Activated CD8-positive, alpha-beta memory T cell treated with anti-CD3 and anti-CD28 coated beads, Interleukin-2, amount 10 ng/mL, durations not matched to agents 7 days and 5 days (primary cell): ENCODE measurements around the gene TMPRSS9. TPM values are rescaled to one million over a fixed set of nuclear protein-coding genes. Genes with fewer than 3 reads are reported as not detected.

Experiments used
- ATAC-seq: fragments of 150-1000 bp; cut with Tn5 transposase; one replicate; pipeline ENCODE4 v1.10.0; 2021; ENCODE audit warnings: moderate library complexity
- CTCF ChIA-PET: fragments of 350-600 bp; sonication (Branson Sonifier 250); formaldehyde crosslinking; loops from one replicate; lab custom pipeline; 2021; ENCODE audit warnings: antibody characterized with exemption; lab: Charles Lee
- DNase-seq: peaks from one replicate; pipeline ENCODE4 v3.0.0-alpha.2; 2020
- H3K27ac Mint-ChIP-seq: one replicate; pipeline ENCODE4 v1.8.0; 2021; ENCODE audit warnings: mild to moderate bottlenecking, mixed read lengths
- H3K27me3 Mint-ChIP-seq: one replicate; pipeline ENCODE4 v1.8.0; 2021; ENCODE audit warnings: mixed read lengths
- H3K36me3 Mint-ChIP-seq: one replicate; pipeline ENCODE4 v1.8.0; 2021; ENCODE audit warnings: mild to moderate bottlenecking, mixed read lengths
- H3K4me1 Mint-ChIP-seq: one replicate; pipeline ENCODE4 v1.8.0; 2021; ENCODE audit warnings: mixed read lengths
- H3K4me3 Mint-ChIP-seq: one replicate; pipeline ENCODE4 v1.8.0; 2021; ENCODE audit warnings: mild to moderate bottlenecking, moderate library complexity, mixed read lengths
- H3K9me3 Mint-ChIP-seq: one replicate; pipeline ENCODE4 v1.8.0; 2022; ENCODE audit warnings: low read depth, mixed read lengths
- total RNA-seq, 2 experiments: library from RNA; stranded (reverse); gene quantifications; one replicate each; pipeline ENCODE4 v1.2.3, GENCODE V29; 2021

Gene TMPRSS9
- total RNA-seq, 2 experiments from 2014 or later, result not detected

DNA sequence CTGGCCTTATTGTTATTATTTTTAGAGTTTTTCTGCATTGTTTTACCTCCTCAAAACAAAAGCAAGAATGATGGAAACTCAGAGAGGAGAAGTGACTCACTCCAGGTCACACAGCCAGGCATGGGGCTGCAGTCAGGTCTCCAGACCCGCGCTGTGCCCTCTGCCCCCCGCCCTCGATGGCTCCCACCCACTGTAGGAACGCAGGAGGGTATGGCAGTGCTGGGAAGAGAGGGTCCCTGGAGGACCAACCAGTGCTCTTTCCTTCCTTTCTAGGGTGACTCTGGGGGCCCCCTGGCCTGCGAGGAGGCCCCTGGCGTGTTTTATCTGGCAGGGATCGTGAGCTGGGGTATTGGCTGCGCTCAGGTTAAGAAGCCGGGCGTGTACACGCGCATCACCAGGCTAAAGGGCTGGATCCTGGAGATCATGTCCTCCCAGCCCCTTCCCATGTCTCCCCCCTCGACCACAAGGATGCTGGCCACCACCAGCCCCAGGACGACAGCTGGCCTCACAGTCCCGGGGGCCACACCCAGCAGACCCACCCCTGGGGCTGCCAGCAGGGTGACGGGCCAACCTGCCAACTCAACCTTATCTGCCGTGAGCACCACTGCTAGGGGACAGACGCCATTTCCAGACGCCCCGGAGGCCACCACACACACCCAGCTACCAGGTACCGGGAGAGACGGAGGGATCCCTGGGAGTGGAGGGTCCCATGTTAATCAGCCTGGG, 61.7 kb downstream of the TMPRSS9 start:
- ATAC-seq, result no peak
- CTCF ChIA-PET, result no interaction called here
- H3K27me3 Mint-ChIP-seq, result no peaks in the 10 kb centered on the region
- no peak for DNase-seq
- no peak overlapping the region for H3K4me3 Mint-ChIP-seq
- peaks cover 6% of the 10 kb centered on the region for H3K4me1 Mint-ChIP-seq
- no peak overlapping the region for H3K27ac Mint-ChIP-seq
- peaks cover 2% of the 10 kb centered on the region for H3K36me3 Mint-ChIP-seq
- no peaks in the 10 kb centered on the region for H3K9me3 Mint-ChIP-seq

DNA sequence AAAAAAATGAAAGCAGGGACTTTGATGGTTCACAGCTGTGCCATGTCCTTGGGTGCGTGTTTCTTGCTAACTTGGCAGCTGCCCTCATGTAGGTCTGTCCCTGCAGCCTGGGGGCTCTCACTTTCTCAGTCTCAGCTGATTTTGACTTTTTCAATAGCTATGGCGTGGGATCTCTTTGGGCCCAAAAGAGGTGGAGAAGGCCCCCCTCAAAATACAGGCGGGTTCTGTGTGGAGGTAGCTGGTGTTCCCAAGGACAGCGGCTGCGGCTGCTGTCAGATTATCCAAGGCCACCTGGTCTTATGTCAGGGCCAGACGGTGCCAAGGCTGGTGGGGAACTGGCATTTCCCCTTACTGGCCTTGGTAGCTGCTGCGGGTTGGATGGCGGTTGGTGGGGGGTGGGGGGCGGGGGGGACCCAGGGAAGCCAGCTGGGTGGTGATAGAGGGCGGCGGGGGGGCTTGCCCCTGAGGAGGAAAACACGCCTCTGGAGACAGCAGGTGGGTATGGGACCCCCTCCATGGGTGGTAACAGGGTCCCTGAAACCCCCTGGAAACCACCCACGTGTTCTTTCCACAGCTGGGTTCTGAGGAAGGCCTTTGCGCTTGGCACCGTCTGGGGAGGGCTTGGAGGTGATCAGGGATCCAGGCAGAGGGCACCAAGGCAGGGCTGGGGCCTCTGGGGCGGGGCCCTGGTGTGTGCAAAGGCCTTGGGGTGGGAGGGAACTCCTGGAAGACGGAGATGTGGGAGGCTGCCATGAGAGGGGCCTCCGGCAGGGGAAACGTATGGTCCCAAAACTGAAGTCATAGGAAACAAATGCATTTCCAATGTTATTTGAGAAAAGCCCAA, 63.2 kb downstream of the TMPRSS9 start:
- H3K9me3 Mint-ChIP-seq, result no peaks in the 10 kb centered on the region
- CTCF ChIA-PET, result no interaction called here

GRCh38 chr19:2423915-2424685, 64.0 kb downstream of the TMPRSS9 start:
- no peak for ATAC-seq
- H3K27ac Mint-ChIP-seq, result no peak overlapping the region
- H3K27me3 Mint-ChIP-seq, result no peaks in the 10 kb centered on the region
- H3K4me3 Mint-ChIP-seq, result no peak overlapping the region
- DNase-seq, result no peak
- H3K9me3 Mint-ChIP-seq, result no peaks in the 10 kb centered on the region
- CTCF ChIA-PET, result interaction anchor here (0.7 kb wide), 1 partner anchor 12 kb away, joined by 3 read pairs; no protein-coding TSS in a partner anchor
- peaks cover 12% of the 10 kb centered on the region for H3K4me1 Mint-ChIP-seq
- peaks cover 2% of the 10 kb centered on the region for H3K36me3 Mint-ChIP-seq

More for the DNA sequence above, 63.2 kb downstream of the TMPRSS9 start:
- H3K27ac Mint-ChIP-seq, result no peak overlapping the region
- H3K36me3 Mint-ChIP-seq, result peaks cover 2% of the 10 kb centered on the region
- ATAC-seq, result no peak
- H3K27me3 Mint-ChIP-seq, result no peaks in the 10 kb centered on the region
- no peak overlapping the region for H3K4me3 Mint-ChIP-seq
- H3K4me1 Mint-ChIP-seq, result peaks cover 12% of the 10 kb centered on the region
- DNase-seq, result no peak

- Mint-ChIP-seq H3K4me3 (no peak overlapping the region), H3K9me3 (no peaks in the 10 kb centered on the region), H3K27ac (no peak overlapping the region), H3K27me3 (no peaks in the 10 kb centered on the region), H3K4me1 (peaks cover 12% of the 10 kb centered on the region), H3K36me3 (peaks cover 5% of the 10 kb centered on the region)
- CTCF ChIA-PET, result interaction anchor here (0.7 kb wide), 1 partner anchor 13 kb away, joined by 3 read pairs; no protein-coding TSS in a partner anchor
- no peak for DNase-seq
- ATAC-seq, result no peak
Measured at GRCh38 chr19:2424686-2425621, 64.9 kb downstream of the TMPRSS9 start.

GRCh38 chr19:2425622-2426581, 65.8 kb downstream of the TMPRSS9 start:
- Mint-ChIP-seq H3K27me3 (no peaks in the 10 kb centered on the region), H3K4me3 (peak overlapping the region; percentile 85), H3K4me1 (peaks cover 12% of the 10 kb centered on the region), H3K36me3 (peaks cover 12% of the 10 kb centered on the region), H3K27ac (peak overlapping the region; percentile 89), H3K9me3 (no peaks in the 10 kb centered on the region)
- ATAC-seq (no peak), DNase-seq (no peak)
- CTCF ChIA-PET, result interaction anchor here (0.7 to 3.7 kb wide), 2 partner anchors 31 to 185 kb away, joined by 3 to 15 read pairs; partner anchors contain the start of gene LMNB2

- CTCF ChIA-PET, result interaction anchor here (0.7 to 3.7 kb wide), 6 partner anchors 27 to 194 kb away, joined by 3 to 15 read pairs (median 6); partner anchors contain the start of gene LMNB2
- DNase-seq (peak; percentile 65), ATAC-seq (peak; percentile 29)
- H3K27me3 Mint-ChIP-seq, result no peaks in the 10 kb centered on the region
- peak overlapping the region; percentile 89 for H3K27ac Mint-ChIP-seq
- peaks cover 12% of the 10 kb centered on the region for H3K4me1 Mint-ChIP-seq
- peaks cover 18% of the 10 kb centered on the region for H3K36me3 Mint-ChIP-seq
- H3K4me3 Mint-ChIP-seq, result peak overlapping the region; percentile 85
- no peaks in the 10 kb centered on the region for H3K9me3 Mint-ChIP-seq
Measured at GRCh38 chr19:2426611-2427428, 66.8 kb downstream of the TMPRSS9 start.

- H3K27ac Mint-ChIP-seq, result peak within 1 kb of the TSS; percentile 89
- H3K4me1 Mint-ChIP-seq, result peaks cover 12% of the 10 kb centered on the region
- H3K27me3 Mint-ChIP-seq, result no peaks in the 10 kb centered on the region
- no peaks in the 10 kb centered on the region for H3K9me3 Mint-ChIP-seq
- peak; percentile 97 for DNase-seq
- H3K4me3 Mint-ChIP-seq, result peak within 1 kb of the TSS; percentile 85
- ATAC-seq, result peak; percentile 94
- peaks cover 18% of the 10 kb centered on the region for H3K36me3 Mint-ChIP-seq
- CTCF ChIA-PET, result interaction anchor here (0.6 to 3.7 kb wide), 10 partner anchors 14 to 209 kb away, joined by 3 to 15 read pairs (median 5); no protein-coding TSS in a partner anchor
Measured at GRCh38 chr19:2427429-2428320, 67.6 kb downstream of the TMPRSS9 start, which contains the start of gene TIMM13. TIMM13 (minus strand) TSS chr19:2427586; CDS start chr19:2427533, 53 bp downstream.

- Mint-ChIP-seq H3K27me3 (no peaks in the 10 kb centered on the region), H3K4me3 (no peak overlapping the region), H3K27ac (peak overlapping the region; percentile 89), H3K36me3 (peaks cover 18% of the 10 kb centered on the region), H3K4me1 (peaks cover 12% of the 10 kb centered on the region), H3K9me3 (no peaks in the 10 kb centered on the region)
- CTCF ChIA-PET, result interaction anchor here (0.6 to 3.7 kb wide), 9 partner anchors 13 to 209 kb away, joined by 3 to 15 read pairs (median 6); no protein-coding TSS in a partner anchor
- DNase-seq (no peak), ATAC-seq (no peak)
Measured at GRCh38 chr19:2428321-2428690, 68.2 kb downstream of the TMPRSS9 start.

- H3K27ac Mint-ChIP-seq, result no peak overlapping the region
Measured at GRCh38 chr19:2428756-2429711, 69.0 kb downstream of the TMPRSS9 start.

More at GRCh38 chr19:2428756-2429711, 69.0 kb downstream of the TMPRSS9 start:
- CTCF ChIA-PET, result interaction anchor here (1.0 to 3.7 kb wide), 3 partner anchors 12 to 185 kb away, joined by 4 to 15 read pairs (median 4); no protein-coding TSS in a partner anchor
- H3K36me3 Mint-ChIP-seq, result peaks cover 22% of the 10 kb centered on the region
- DNase-seq (no peak), ATAC-seq (no peak)
- H3K4me1 Mint-ChIP-seq, result peaks cover 12% of the 10 kb centered on the region
- H3K27me3 Mint-ChIP-seq, result no peaks in the 10 kb centered on the region
- H3K9me3 Mint-ChIP-seq, result no peaks in the 10 kb centered on the region
- no peak overlapping the region for H3K4me3 Mint-ChIP-seq
